GM12878 (cell line): ENCODE results near the gene VAC14. TPM values are rescaled to one million over a fixed set of nuclear protein-coding genes. Genes with fewer than 3 reads are reported as not detected.

Experiments used
- ATAC-seq: fragments of 200-7000 bp; cut with Tn5 transposase; 3 replicates; pipeline ENCODE4 v1.9.1; 2020; ENCODE audit warnings: mild to moderate bottlenecking, moderate library complexity
- BruUV-seq: library from RNA; stranded (reverse); fragments of 400-500 nt; replicated peaks from 2 replicates; lab custom pipeline; 2021; lab: Mats Ljungman, UMichigan
- CTCF ChIA-PET: fragments of 300-600 bp; sonication (Branson Sonifier 250); formaldehyde crosslinking; extraction: SDS; loops from one replicate; lab custom pipeline; 2021; ENCODE audit warnings: inconsistent platforms; lab: Yijun Ruan, JAX
- POLR2A ChIA-PET: fragments of 350-600 bp; formaldehyde crosslinking; extraction: SDS; loops from one replicate; lab custom pipeline; 2021; ENCODE audit warnings: inconsistent platforms; lab: Charles Lee
- RAD21 ChIA-PET: fragments of 300-600 bp; sonication (Branson Sonifier 250); formaldehyde crosslinking; loops from one replicate; lab custom pipeline; 2023; ENCODE audit warnings: antibody characterized with exemption; ENCODE audit not compliant: unreplicated experiment; lab: Charles Lee
- SMC1A ChIA-PET: fragments of 300-600 bp; sonication (Branson Sonifier 250); formaldehyde crosslinking; loops from one replicate; lab custom pipeline; 2023; ENCODE audit not compliant: unreplicated experiment, uncharacterized antibody; lab: Charles Lee
- DNase-seq: peaks from one replicate; pipeline ENCODE4 v3.0.0-alpha.2; 2011; ENCODE audit warnings: low read depth, low spot score
- FAIRE-seq: peaks from 3 replicates; lab custom pipeline; 2011; peaks lifted over from hg19 to GRCh38; lab: Jason Lieb, UNC
- H2AFZ ChIP-seq: 2 replicates; pipeline ENCODE4 v1.6.0; 2011; ENCODE audit warnings: low read depth, low read length, control low read depth; ENCODE audit not compliant: control insufficient read depth
- H3K27ac ChIP-seq: 2 replicates; pipeline ENCODE4 v1.5.1; 2011; ENCODE audit warnings: control low read depth; ENCODE audit not compliant: control insufficient read depth, insufficient read depth
- H3K27me3 ChIP-seq, 2 experiments: replicated peaks in 1 of 2; 2 replicates each; pipeline versions ENCODE4 v1.6.0 to v1.6.1; 2011; ENCODE audit warnings: low read length in 1 of 2; ENCODE audit not compliant: control insufficient read depth in 2 of 2, insufficient read depth in 2 of 2
- H3K36me3 ChIP-seq, 2 experiments: 2 replicates each; pipeline ENCODE4 v1.5.1; 2011; ENCODE audit warnings: low read length in 1 of 2; ENCODE audit not compliant: control insufficient read depth in 2 of 2, insufficient read depth in 2 of 2
- H3K4me1 ChIP-seq: 2 replicates; pipeline ENCODE4 v1.6.1; 2011; ENCODE audit warnings: mild to moderate bottlenecking, low read length, moderate library complexity, mixed read lengths; ENCODE audit not compliant: control insufficient read depth, insufficient read depth
- H3K4me2 ChIP-seq: 2 replicates; pipeline ENCODE4 v1.6.0; 2011; ENCODE audit warnings: control low read depth; ENCODE audit not compliant: control insufficient read depth, insufficient read depth
- H3K4me3 ChIP-seq: fragments of 200-600 bp; sonication (generic); 2 replicates; pipeline ENCODE4 v1.5.1; 2016
- H3K79me2 ChIP-seq: 2 replicates; pipeline ENCODE4 v1.6.0; 2011; ENCODE audit warnings: low read length; ENCODE audit not compliant: control insufficient read depth, insufficient read depth
- H3K9ac ChIP-seq: 2 replicates; pipeline ENCODE4 v1.8.0; 2011; ENCODE audit warnings: low read length, control low read depth, mixed read lengths; ENCODE audit not compliant: control insufficient read depth, insufficient read depth
- H3K9me3 ChIP-seq: replicated peaks from 3 replicates; pipeline ENCODE4 v1.5.1; 2011; ENCODE audit warnings: mild to moderate bottlenecking, low read length; ENCODE audit not compliant: control insufficient read depth, insufficient read depth
- H4K20me1 ChIP-seq: 2 replicates; pipeline ENCODE4 v1.6.0; 2011; ENCODE audit not compliant: control insufficient read depth, insufficient read depth
- ESRRA ChIP-seq: IDR thresholded peaks from 2 replicates; pipeline ENCODE4 v1.6.1; 2012; ENCODE audit warnings: mild to moderate bottlenecking, low read length, improper control_type of control experiment
- HDAC2 ChIP-seq: fragments of 200-600 bp; sonication (generic); IDR thresholded peaks from 2 replicates; pipeline ENCODE4 v1.6.1; 2017
- MYC ChIP-seq: IDR thresholded peaks from 2 replicates; pipeline ENCODE4 v1.6.1; 2011; ENCODE audit warnings: mild to moderate bottlenecking, low read length, moderate library complexity, inconsistent platforms; ENCODE audit not compliant: insufficient read depth, insufficient replicate concordance, insufficient read length, severe bottlenecking
- STAT1 ChIP-seq: fragments of 450-650 bp; conservative IDR thresholded peaks from 2 replicates; pipeline ENCODE4 v1.6.1; 2014; ENCODE audit warnings: antibody characterized with exemption, mild to moderate bottlenecking
- WGBS: methylation state at CpG from one replicate; pipeline ENCODE4 v1.1.6; 2016; ENCODE audit warnings: low lambda C conversion rate; ENCODE audit not compliant: insufficient replicate concordance, insufficient coverage; ENCODE audit errors: missing lambda C conversion rate; 5-methylcytosine and 5-hydroxymethylcytosine counted together
- in situ Hi-C: fragments of 300-500 bp; cut with MboI; formaldehyde crosslinking; loops from 9 replicates; pipeline ENCODE4 v1.14.3; 2018; ENCODE audit warnings: mixed read lengths
- intact Hi-C: fragments of 100-400 bp; cut with micrococcal nuclease; formaldehyde crosslinking; loops from one replicate; pipeline ENCODE4 v1.14.2; 2022; ENCODE audit not compliant: unreplicated experiment
- polyA plus RNA-seq, 11 experiments: library from polyadenylated mRNA; depleted of rRNA in 4 of 11; unstranded in 6 of 11; stranded (reverse) in 5 of 11; fragments of >200 nt; fragmentation: Nextera tagmentation in 4 of 11; fragmentation: Illumina TruSeq in 1 of 11; extraction: Ambion mirVana in 4 of 11; extraction: Trizol in 1 of 11; gene quantifications; 1 replicate in 1 of 11; 2 replicates in 10 of 11; pipeline versions ENCODE4 v1.2.1 to v1.2.3, GENCODE V29; 2011 to 2016; ENCODE audit warnings: inconsistent platforms in 2 of 11, missing spikeins in 2 of 11, low read depth in 1 of 11
- total RNA-seq, 4 experiments: library from RNA; depleted of rRNA in 3 of 4; stranded (reverse); fragments of >200 nt in 3 of 4; fragmentation: Illumina TruSeq in 1 of 4; extraction: Trizol in 1 of 4; gene quantifications; 2 replicates each; pipeline versions ENCODE4 v1.2.1 to v1.2.3, GENCODE V29; 2013 to 2021
- TF ChIP-seq, protein P1 (sequence below), 3 experiments: IDR thresholded peaks in 2 of 3; conservative IDR thresholded peaks in 1 of 3; 2 replicates each; pipeline ENCODE4 v1.5.1; 2011; ENCODE audit warnings: low read depth in 3 of 3, low read length in 3 of 3, mild to moderate bottlenecking in 3 of 3, control low read depth in 2 of 3, moderate library complexity in 2 of 3, inconsistent platforms in 1 of 3, mixed read lengths in 1 of 3; ENCODE audit not compliant: control insufficient read depth in 2 of 3, insufficient read depth in 1 of 3; ENCODE audit errors: extremely low read depth in 1 of 3
- TF ChIP-seq, protein P2 (sequence below): IDR thresholded peaks from 2 replicates; pipeline ENCODE4 v1.6.1; 2011; ENCODE audit warnings: borderline replicate concordance, low read depth, mild to moderate bottlenecking, moderate library complexity, low read length; ENCODE audit not compliant: insufficient read depth, poor library complexity, severe bottlenecking
- TF ChIP-seq, protein P3 (sequence below): IDR thresholded peaks from 2 replicates; pipeline ENCODE4 v1.6.1; 2011; ENCODE audit warnings: low read depth, mild to moderate bottlenecking, low read length, moderate library complexity, borderline replicate concordance; ENCODE audit errors: extremely low read depth

VAC14 gene
- total and polyA plus RNA-seq, 10 of the 15 experiments (the other 5 are each of a cell fraction or from before 2014, with no cell fraction given) = 1.3 to 45.5 (median 25.5) TPM

DNA sequence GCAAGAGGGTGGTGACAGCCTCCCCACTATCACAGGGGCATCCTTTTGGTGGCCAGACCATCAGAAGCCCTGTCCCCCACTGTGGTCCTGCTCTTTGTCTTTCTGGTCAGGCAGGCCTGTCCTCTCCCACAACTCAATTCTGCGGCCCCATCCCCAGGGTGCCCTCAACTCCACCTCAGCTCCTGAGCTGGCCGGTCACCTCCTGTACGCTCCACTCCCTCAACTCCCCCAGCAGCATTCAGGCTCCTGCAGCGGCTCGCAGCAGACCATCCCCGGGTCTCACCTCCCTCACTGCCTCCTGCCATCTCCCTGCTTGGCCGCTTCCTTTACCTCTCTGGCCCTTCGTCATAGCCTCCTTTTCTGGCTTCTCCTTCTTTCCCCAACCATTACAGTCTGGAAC is 71.7 kb downstream of the VAC14 start:
- H3K9ac ChIP-seq = no peak overlapping the region
- in situ Hi-C loops = no loop called here
- FAIRE-seq (no peak), DNase-seq (no peak), ATAC-seq (no peak)
- no peaks in the 10 kb centered on the region for H3K79me2 ChIP-seq
- CTCF ChIA-PET = interaction anchor here (0.9 to 1.1 kb wide), 2 partner anchors 41 to 42 kb away, joined by 3 to 5 read pairs; no protein-coding TSS in a partner anchor
- H4K20me1 ChIP-seq = no peaks in the 10 kb centered on the region
- H3K36me3 ChIP-seq = peaks cover 4 to 5% of the 10 kb centered on the region in 2 experiments
- no peaks in the 10 kb centered on the region for H3K27me3 ChIP-seq
- TF ChIP-seq ESRRA (no peak), HDAC2 (no peak), STAT1 (no peak), MYC (no peak)
- TF ChIP-seq, protein P1, sequence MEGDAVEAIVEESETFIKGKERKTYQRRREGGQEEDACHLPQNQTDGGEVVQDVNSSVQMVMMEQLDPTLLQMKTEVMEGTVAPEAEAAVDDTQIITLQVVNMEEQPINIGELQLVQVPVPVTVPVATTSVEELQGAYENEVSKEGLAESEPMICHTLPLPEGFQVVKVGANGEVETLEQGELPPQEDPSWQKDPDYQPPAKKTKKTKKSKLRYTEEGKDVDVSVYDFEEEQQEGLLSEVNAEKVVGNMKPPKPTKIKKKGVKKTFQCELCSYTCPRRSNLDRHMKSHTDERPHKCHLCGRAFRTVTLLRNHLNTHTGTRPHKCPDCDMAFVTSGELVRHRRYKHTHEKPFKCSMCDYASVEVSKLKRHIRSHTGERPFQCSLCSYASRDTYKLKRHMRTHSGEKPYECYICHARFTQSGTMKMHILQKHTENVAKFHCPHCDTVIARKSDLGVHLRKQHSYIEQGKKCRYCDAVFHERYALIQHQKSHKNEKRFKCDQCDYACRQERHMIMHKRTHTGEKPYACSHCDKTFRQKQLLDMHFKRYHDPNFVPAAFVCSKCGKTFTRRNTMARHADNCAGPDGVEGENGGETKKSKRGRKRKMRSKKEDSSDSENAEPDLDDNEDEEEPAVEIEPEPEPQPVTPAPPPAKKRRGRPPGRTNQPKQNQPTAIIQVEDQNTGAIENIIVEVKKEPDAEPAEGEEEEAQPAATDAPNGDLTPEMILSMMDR (IDR thresholded peaks at IDR 0.05 in 2 of 3, conservative IDR thresholded peaks at IDR 0.05 in 1 of 3; ENCODE audit: control insufficient read depth in 2 of 3, extremely low read depth in 1 of 3, insufficient read depth in 1 of 3, low read depth in 3 of 3, low read length in 3 of 3) = no peak
- TF ChIP-seq, protein P2, sequence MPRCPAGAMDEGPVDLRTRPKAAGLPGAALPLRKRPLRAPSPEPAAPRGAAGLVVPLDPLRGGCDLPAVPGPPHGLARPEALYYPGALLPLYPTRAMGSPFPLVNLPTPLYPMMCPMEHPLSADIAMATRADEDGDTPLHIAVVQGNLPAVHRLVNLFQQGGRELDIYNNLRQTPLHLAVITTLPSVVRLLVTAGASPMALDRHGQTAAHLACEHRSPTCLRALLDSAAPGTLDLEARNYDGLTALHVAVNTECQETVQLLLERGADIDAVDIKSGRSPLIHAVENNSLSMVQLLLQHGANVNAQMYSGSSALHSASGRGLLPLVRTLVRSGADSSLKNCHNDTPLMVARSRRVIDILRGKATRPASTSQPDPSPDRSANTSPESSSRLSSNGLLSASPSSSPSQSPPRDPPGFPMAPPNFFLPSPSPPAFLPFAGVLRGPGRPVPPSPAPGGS = no peak
- TF ChIP-seq, protein P3, sequence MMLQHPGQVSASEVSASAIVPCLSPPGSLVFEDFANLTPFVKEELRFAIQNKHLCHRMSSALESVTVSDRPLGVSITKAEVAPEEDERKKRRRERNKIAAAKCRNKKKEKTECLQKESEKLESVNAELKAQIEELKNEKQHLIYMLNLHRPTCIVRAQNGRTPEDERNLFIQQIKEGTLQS = no peak
- no TSS peak for BruUV-seq
- RAD21 ChIA-PET = no interaction called here
- intact Hi-C loops = no loop called here
- POLR2A ChIA-PET = no interaction called here
- whole genome bisulfite sequencing = 97% methylated on average over 8 of the region's 8 CpGs
- no peak overlapping the region for H3K4me3 ChIP-seq
- H3K27ac ChIP-seq = no peak overlapping the region
- H3K9me3 ChIP-seq = no peaks in the 10 kb centered on the region
- H2AFZ ChIP-seq = no peak overlapping the region
- SMC1A ChIA-PET = no interaction called here
- no peaks in the 10 kb centered on the region for H3K4me1 ChIP-seq
- no peak overlapping the region for H3K4me2 ChIP-seq
